ENCODE results near the gene NEURL4.
A peak's percentile ranks its signal among the peaks of the same experiment; 100 is the strongest.
"Not testable (repeated sequence)": the region's sequence is repeated elsewhere in the genome, so short reads cannot be mapped to it uniquely, and the experiment has no call there.

The NEURL4 gene

GRCh38 chr17:7347630-7348477 lies 18.7 kb upstream of the NEURL4 start:
- no peak for DNase-seq (ENCODE audit: low read depth)

- DNase-seq (ENCODE audit: low read depth): no peak
Observed at GRCh38 chr17:7346761-7347614, 17.9 kb upstream of the NEURL4 start.

- DNase-seq (ENCODE audit: low read depth): no peak
Observed at GRCh38 chr17:7343250-7343649, 14.1 kb upstream of the NEURL4 start.

- no peak for DNase-seq (ENCODE audit: low read depth)
Observed at GRCh38 chr17:7341842-7342241, 12.7 kb upstream of the NEURL4 start.

GRCh38 chr17:7340179-7340578 lies 11.0 kb upstream of the NEURL4 start:
- no peak for DNase-seq (ENCODE audit: low read depth)

- DNase-seq (ENCODE audit: low read depth): not testable (repeated sequence)
Observed at GRCh38 chr17:7337600-7337999, 8.5 kb upstream of the NEURL4 start.

- peak; percentile 81 for DNase-seq (ENCODE audit: low read depth)
Observed at GRCh38 chr17:7336240-7337175, 7.4 kb upstream of the NEURL4 start, which contains the start of gene ACAP1. ACAP1 (plus strand) TSS chr17:7336529; CDS start chr17:7336735, 206 bp downstream.

GRCh38 chr17:7335765-7336164 lies 6.6 kb upstream of the NEURL4 start:
- not testable (repeated sequence) for DNase-seq (ENCODE audit: low read depth)

- DNase-seq (ENCODE audit: low read depth): no peak
Observed at GRCh38 chr17:7334938-7335538, 5.9 kb upstream of the NEURL4 start.

GRCh38 chr17:7332600-7333069 lies 3.5 kb upstream of the NEURL4 start:
- peak; percentile 53 for DNase-seq (ENCODE audit: low read depth)

- no peak for DNase-seq (ENCODE audit: low read depth)
Observed at GRCh38 chr17:7332111-7332510, 3.0 kb upstream of the NEURL4 start.

GRCh38 chr17:7330638-7331015 lies 1.5 kb upstream of the NEURL4 start:
- DNase-seq (ENCODE audit: low read depth): no peak

GRCh38 chr17:7329997-7330637 lies 982 bp upstream of the NEURL4 start:
- peak; percentile 72 for DNase-seq (ENCODE audit: low read depth)

- DNase-seq (ENCODE audit: low read depth): peak; percentile 95
Observed at GRCh38 chr17:7329374-7329996, 350 bp upstream of the NEURL4 start.

GRCh38 chr17:7328009-7328408 lies 1.1 kb downstream of the NEURL4 start:
- DNase-seq (ENCODE audit: low read depth): no peak

- DNase-seq (ENCODE audit: low read depth): no peak
Observed at GRCh38 chr17:7327501-7327900, 1.6 kb downstream of the NEURL4 start.

- no peak for DNase-seq (ENCODE audit: low read depth)
Observed at GRCh38 chr17:7327056-7327455, 2.1 kb downstream of the NEURL4 start.

- DNase-seq (ENCODE audit: low read depth): no peak
Observed at GRCh38 chr17:7326186-7326585, 2.9 kb downstream of the NEURL4 start.

- DNase-seq (ENCODE audit: low read depth): no peak
Observed at GRCh38 chr17:7325031-7325528, 4.1 kb downstream of the NEURL4 start.

GRCh38 chr17:7324438-7324779 lies 4.7 kb downstream of the NEURL4 start:
- DNase-seq (ENCODE audit: low read depth): no peak
